ENCODE data around the gene ANKRD33. TPM values are rescaled to one million over a fixed set of nuclear protein-coding genes. Genes with fewer than 3 reads are reported as not detected.

ANKRD33 gene
- total RNA-seq, 1 experiment from 2014 or later = 0.21 TPM

GRCh38 chr12:51889216-51890132 lies 1.6 kb downstream of the ANKRD33 start:
- DNase-seq (ENCODE audit: low read depth, low spot score) (no peak), ATAC-seq (no peak)
- BruUV-seq (replicated peaks) = no TSS peak
- ChIA-PET CTCF (interaction anchor here (0.6 to 1.2 kb wide), 5 partner anchors 24 to 145 kb away, joined by 3 to 12 read pairs (median 7); no protein-coding TSS in a partner anchor), POLR2A (no interaction called here)
- TF ChIP-seq POLR2AphosphoS5 (IDR thresholded peaks at IDR 0.05; ENCODE audit: low read depth, low read length) (no peak), TCF7L2 (IDR thresholded peaks at IDR 0.05; ENCODE audit: low read depth, low read length) (no peak), SIN3A (IDR thresholded peaks at IDR 0.05; ENCODE audit: borderline replicate concordance, insufficient read depth, low read depth, low read length) (no peak)
- TF ChIP-seq, protein P1, sequence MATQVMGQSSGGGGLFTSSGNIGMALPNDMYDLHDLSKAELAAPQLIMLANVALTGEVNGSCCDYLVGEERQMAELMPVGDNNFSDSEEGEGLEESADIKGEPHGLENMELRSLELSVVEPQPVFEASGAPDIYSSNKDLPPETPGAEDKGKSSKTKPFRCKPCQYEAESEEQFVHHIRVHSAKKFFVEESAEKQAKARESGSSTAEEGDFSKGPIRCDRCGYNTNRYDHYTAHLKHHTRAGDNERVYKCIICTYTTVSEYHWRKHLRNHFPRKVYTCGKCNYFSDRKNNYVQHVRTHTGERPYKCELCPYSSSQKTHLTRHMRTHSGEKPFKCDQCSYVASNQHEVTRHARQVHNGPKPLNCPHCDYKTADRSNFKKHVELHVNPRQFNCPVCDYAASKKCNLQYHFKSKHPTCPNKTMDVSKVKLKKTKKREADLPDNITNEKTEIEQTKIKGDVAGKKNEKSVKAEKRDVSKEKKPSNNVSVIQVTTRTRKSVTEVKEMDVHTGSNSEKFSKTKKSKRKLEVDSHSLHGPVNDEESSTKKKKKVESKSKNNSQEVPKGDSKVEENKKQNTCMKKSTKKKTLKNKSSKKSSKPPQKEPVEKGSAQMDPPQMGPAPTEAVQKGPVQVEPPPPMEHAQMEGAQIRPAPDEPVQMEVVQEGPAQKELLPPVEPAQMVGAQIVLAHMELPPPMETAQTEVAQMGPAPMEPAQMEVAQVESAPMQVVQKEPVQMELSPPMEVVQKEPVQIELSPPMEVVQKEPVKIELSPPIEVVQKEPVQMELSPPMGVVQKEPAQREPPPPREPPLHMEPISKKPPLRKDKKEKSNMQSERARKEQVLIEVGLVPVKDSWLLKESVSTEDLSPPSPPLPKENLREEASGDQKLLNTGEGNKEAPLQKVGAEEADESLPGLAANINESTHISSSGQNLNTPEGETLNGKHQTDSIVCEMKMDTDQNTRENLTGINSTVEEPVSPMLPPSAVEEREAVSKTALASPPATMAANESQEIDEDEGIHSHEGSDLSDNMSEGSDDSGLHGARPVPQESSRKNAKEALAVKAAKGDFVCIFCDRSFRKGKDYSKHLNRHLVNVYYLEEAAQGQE (IDR thresholded peaks at IDR 0.05; ENCODE audit: insufficient read depth in 1 of 2, low read depth in 2 of 2, low read length in 1 of 2) = no peak
- TF ChIP-seq, protein P2, sequence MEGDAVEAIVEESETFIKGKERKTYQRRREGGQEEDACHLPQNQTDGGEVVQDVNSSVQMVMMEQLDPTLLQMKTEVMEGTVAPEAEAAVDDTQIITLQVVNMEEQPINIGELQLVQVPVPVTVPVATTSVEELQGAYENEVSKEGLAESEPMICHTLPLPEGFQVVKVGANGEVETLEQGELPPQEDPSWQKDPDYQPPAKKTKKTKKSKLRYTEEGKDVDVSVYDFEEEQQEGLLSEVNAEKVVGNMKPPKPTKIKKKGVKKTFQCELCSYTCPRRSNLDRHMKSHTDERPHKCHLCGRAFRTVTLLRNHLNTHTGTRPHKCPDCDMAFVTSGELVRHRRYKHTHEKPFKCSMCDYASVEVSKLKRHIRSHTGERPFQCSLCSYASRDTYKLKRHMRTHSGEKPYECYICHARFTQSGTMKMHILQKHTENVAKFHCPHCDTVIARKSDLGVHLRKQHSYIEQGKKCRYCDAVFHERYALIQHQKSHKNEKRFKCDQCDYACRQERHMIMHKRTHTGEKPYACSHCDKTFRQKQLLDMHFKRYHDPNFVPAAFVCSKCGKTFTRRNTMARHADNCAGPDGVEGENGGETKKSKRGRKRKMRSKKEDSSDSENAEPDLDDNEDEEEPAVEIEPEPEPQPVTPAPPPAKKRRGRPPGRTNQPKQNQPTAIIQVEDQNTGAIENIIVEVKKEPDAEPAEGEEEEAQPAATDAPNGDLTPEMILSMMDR (IDR thresholded peaks at IDR 0.05) = no peak; the same call in 1 of the 2 replicates
- Histone ChIP-seq H3K4me1 (ENCODE audit: control insufficient read depth, insufficient read depth, low read length) (no peaks in the 10 kb centered on the region), H3K9me3 (ENCODE audit: control insufficient read depth, insufficient read depth, low read depth, low read length) (peaks cover 6% of the 10 kb centered on the region; the same call in 1 of the 2 replicates), H3K4me3 (ENCODE audit: low read depth in 2 of 2, low read length in 2 of 2) (no peak overlapping the region), H3K27me3 (ENCODE audit: control insufficient read depth, insufficient read depth, low read length) (no peaks in the 10 kb centered on the region), H3K27ac (ENCODE audit: low read length) (no peak overlapping the region), H3K36me3 (ENCODE audit: control insufficient read depth, insufficient read depth, low read length) (no peaks in the 10 kb centered on the region)
- in situ Hi-C loops (cut with HindIII; ENCODE audit: low pct_unique_long_range_greater_than_20kb, low sequenced_read_pairs) (no loop called here), intact Hi-C loops (cut with micrococcal nuclease; ENCODE audit: unreplicated experiment) (no loop called here)

DNA sequence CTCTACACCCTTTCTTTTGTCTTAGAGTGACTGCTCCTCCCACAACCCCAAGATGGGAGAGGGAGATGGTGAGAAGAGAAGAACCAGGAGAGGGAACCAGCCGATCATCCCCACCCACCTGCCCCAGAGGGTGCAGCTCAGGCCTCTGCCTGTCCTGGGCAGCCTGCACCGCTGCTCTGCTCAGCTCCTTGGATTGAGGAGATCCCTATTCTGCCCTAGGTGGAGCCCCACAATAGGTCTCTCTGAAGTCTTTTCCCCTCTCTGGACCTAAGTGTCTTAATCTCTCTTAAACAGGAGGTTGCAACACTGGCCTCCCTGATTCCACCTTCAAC lies 2.2 kb downstream of the ANKRD33 start:
- Histone ChIP-seq H3K4me3 (ENCODE audit: low read depth in 2 of 2, low read length in 2 of 2) (no peak overlapping the region), H3K9me3 (ENCODE audit: control insufficient read depth, insufficient read depth, low read depth, low read length) (peaks cover 2% of the 10 kb centered on the region; the same call in 1 of the 2 replicates), H3K36me3 (ENCODE audit: control insufficient read depth, insufficient read depth, low read length) (no peaks in the 10 kb centered on the region), H3K27ac (ENCODE audit: low read length) (no peak overlapping the region), H3K27me3 (ENCODE audit: control insufficient read depth, insufficient read depth, low read length) (no peaks in the 10 kb centered on the region), H3K4me1 (ENCODE audit: control insufficient read depth, insufficient read depth, low read length) (no peaks in the 10 kb centered on the region)
- ATAC-seq (no peak), DNase-seq (ENCODE audit: low read depth, low spot score) (no peak)
- in situ Hi-C loops (cut with HindIII; ENCODE audit: low pct_unique_long_range_greater_than_20kb, low sequenced_read_pairs) (no loop called here), intact Hi-C loops (cut with micrococcal nuclease; ENCODE audit: unreplicated experiment) (no loop called here)
- TF ChIP-seq TCF7L2 (IDR thresholded peaks at IDR 0.05; ENCODE audit: low read depth, low read length) = no peak
- TF ChIP-seq SIN3A (IDR thresholded peaks at IDR 0.05; ENCODE audit: borderline replicate concordance, insufficient read depth, low read depth, low read length) = no peak
- TF ChIP-seq, protein P2 (IDR thresholded peaks at IDR 0.05) = no peak
- TF ChIP-seq POLR2AphosphoS5 (IDR thresholded peaks at IDR 0.05; ENCODE audit: low read depth, low read length) = no peak
- TF ChIP-seq, protein P1 (IDR thresholded peaks at IDR 0.05; ENCODE audit: insufficient read depth in 1 of 2, low read depth in 2 of 2, low read length in 1 of 2) = no peak
- BruUV-seq (replicated peaks) = no TSS peak
- POLR2A ChIA-PET = no interaction called here
- CTCF ChIA-PET = interaction anchor here (1.0 to 1.2 kb wide), 2 partner anchors 23 to 88 kb away, joined by 3 to 12 read pairs; no protein-coding TSS in a partner anchor

Measured in Panc1 (cell line).